ENCODE data around the gene ABCB9.

DNA sequence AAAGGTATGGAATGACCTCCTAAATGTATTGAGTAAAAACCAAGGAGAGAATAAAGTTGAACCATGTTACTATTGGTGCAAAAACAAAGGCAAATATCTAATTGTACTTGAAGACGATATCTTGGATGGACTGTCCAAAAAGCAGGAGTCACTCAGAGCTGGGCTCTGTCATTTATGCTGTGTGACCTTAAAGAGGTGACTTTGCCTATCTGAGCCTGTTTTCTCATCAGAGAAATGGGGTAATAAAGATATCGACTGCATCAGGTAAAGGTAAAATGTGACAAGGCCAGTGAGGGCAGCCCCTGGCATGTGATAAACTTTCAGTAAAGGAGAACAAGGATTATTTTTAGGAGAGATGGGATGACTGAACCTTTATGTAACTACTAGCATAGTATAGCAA, 1.8 kb upstream of the ABCB9 start:
- TF ChIP-seq CTCF (IDR thresholded peaks at IDR 0.05) (no peak), POLR2A (IDR thresholded peaks at IDR 0.05) (no peak), POLR2AphosphoS5 (IDR thresholded peaks at IDR 0.05) (no peak)
